ENCODE data around the gene NAA25.

- TF ChIP-seq CTCF (IDR thresholded peaks at IDR 0.05; ENCODE audit: poor library complexity), result no peak
- no peak for TF ChIP-seq EZH2 (IDR thresholded peaks at IDR 0.05; ENCODE audit: borderline replicate concordance)
These were observed 89.9 kb downstream of the NAA25 start for GRCh38 chr12:112018571-112019237.
